GM18505 (cell line): Measurements from ENCODE around the gene ADIPOR1.
"Not testable (repeated sequence)": the region's sequence is repeated elsewhere in the genome, so short reads cannot be mapped to it uniquely, and the experiment has no call there.

Experiments
- ATAC-seq: cut with Tn5 transposase; IDR thresholded peaks from one replicate; pipeline ENCODE4 v1.9.1; 2021; ENCODE audit not compliant: unreplicated experiment
- POLR2A ChIP-seq: IDR thresholded peaks from 4 replicates; pipeline ENCODE4 v1.6.1; 2011; ENCODE audit warnings: borderline replicate concordance; ENCODE audit not compliant: insufficient read depth, insufficient read length; ENCODE audit errors: extremely low read depth

Gene ADIPOR1

DNA sequence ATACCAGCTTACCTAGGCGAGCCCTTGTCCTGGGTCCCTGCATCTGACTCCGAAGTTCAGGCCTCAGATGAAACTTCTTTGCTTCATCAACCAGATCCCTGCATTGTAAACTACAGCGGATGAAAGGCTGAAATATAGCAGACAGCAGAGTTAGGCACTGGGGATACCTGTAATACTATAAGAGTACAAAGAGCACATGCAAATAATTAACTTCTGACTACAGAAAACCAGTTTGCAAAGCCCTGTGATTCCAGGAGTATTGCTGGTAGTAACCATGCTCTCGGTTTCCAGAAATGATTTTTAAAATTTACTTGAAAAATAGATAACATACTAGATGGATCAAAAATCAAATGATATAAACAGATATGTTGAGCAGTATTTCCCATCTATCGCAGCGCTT lies 49.1 kb downstream of the ADIPOR1 start:
- no peak for TF ChIP-seq POLR2A
- ATAC-seq = no peak

DNA sequence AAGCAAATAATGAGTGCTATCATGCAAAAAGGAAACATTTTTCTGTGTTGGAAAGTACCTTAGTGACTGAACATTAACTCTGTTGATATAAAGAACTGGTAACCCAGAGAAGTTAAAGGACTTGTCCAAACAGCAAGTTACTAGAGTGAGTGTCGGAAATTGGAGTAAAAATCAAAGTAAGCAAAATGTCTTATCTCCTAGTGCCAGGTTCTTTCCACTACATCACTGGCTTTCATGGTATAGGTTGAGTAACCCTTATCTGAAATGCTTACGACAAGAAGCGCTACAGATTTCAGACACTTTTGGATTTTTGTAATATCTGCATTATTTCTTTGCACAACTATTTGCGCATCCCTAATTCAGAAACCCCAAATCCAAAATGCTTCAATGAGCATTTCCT lies 52.8 kb downstream of the ADIPOR1 start:
- no peak for ATAC-seq
- TF ChIP-seq POLR2A = no peak

DNA sequence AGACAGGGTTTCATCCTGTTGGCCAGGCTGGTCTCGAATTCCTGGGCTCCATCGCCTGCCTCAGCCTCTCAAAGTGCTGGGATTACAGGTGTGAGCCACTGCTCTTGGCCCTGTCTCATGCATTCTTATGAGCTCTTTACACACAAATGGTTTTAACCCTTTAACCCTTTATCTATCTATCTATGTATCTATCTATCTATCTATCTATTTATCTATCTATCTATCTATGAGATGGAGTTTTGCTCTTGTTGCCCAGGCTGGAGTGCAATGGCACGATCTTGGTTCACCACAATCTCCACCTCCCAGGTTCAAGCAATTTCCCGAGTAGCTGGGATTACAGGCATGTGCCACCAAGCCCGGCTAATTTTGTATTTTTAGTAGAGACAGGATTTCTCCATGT lies 54.3 kb downstream of the ADIPOR1 start:
- ATAC-seq = not testable (repeated sequence)

DNA sequence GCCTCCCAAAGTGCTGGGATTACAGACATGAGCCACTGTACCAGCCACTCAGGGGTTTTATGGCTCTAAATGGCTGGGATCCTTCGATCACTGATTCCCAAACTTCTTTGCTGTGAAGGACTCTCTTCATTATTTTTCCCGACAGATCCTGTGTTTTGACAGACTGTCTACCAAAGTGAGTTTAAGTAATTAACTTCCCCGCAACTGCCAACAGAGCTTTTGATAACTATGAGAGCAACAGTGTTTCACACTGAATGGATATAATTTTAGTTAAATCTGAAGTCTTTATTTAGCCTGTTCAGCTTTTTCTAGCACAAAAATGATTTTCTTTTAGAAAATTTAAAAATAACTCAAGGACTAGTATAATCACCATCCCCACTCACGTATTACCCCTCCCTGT lies 56.6 kb downstream of the ADIPOR1 start:
- ATAC-seq = no peak
- no peak for TF ChIP-seq POLR2A

DNA sequence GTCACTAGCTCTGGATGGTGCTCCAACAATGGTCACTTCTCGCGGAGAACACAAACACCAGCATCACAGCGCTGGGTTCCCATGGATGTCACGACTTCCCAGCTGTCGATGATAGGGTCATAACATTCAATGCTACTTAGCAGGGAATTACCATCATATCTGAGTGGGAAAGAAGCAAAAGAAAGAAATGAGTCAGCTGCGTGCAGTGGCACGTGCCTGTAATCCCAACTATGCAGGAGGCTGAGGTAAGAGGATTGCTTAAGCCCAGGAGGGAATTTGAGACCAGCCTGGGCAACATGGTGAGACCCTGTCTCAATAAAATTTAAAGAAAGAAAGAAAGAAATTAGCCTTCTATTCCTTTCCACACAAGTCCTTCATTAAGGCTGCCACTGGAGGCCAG lies 65.6 kb downstream of the ADIPOR1 start:
- ATAC-seq = no peak
- no peak for TF ChIP-seq POLR2A
